A204.1 (cell line): ENCODE data around the gene AMZ2.
"Not testable (repeated sequence)": the region's sequence is repeated elsewhere in the genome, so short reads cannot be mapped to it uniquely, and the experiment has no call there.

Experiments used
- FAIRE-seq: peaks from 2 replicates; lab custom pipeline; 2012; peaks lifted over from hg19 to GRCh38; lab: Jason Lieb, UNC

Gene AMZ2

DNA sequence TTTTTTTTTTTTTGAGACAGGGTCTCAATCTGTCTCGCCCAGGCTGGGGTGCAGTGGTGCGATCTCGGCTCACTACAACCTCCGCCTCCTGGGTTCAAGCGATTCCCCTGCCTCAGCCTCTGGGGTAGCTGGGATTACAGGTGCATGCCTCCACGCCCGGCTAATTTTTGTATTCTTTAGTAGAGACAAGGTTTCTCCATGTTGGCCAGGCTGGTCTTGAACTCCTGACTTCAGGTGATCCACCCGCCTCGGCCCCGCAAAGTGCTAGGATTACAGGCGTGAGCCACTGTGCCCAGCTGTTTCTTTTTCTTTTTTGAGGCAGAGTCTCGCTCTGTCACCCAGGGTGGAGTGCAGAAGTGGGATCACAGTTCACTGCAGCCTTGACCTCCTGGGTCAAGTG lies 27.1 kb upstream of the AMZ2 start:
- FAIRE-seq: not testable (repeated sequence)

- no peak for FAIRE-seq
Measured at GRCh38 chr17:68221786-68222185, 26.1 kb upstream of the AMZ2 start.

DNA sequence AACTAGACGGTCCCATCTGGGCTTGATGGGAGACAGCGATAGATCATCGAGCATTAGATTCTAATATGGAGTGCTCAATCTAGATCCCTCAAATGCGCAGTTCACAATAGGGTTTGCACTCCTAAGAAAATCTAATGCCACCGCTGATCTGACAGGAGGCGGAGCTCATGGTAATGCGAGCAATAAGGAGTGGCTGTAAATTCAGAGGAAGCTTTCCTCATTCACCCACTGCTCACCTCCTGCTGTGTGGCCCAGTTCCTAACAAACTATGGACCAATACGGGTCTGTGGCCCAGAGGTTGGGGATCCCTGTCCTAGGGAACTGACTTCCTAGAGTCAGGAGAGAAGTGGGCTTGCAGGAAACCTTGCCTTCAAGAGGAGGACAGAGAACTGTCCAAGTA lies 25.2 kb upstream of the AMZ2 start:
- no peak for FAIRE-seq

DNA sequence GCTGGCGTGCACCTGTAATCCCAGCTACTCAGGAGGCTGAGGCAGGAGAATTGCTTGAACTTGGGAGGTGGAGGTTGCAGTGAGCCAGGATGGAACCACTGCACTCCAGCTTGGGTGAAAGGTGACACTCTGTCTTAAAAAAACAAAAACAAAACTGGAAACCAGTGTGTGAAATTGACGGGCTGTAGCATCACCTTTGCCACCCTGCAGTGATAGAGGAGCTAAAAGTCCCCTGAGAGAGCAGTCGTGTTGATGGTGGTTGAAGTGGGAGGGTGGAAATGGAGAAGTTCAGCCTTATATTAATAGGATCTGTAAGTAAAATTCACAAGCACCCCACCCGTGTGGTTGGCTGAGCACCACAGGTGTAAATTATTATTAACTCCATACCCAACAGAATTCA lies 22.8 kb upstream of the AMZ2 start:
- FAIRE-seq: not testable (repeated sequence)

DNA sequence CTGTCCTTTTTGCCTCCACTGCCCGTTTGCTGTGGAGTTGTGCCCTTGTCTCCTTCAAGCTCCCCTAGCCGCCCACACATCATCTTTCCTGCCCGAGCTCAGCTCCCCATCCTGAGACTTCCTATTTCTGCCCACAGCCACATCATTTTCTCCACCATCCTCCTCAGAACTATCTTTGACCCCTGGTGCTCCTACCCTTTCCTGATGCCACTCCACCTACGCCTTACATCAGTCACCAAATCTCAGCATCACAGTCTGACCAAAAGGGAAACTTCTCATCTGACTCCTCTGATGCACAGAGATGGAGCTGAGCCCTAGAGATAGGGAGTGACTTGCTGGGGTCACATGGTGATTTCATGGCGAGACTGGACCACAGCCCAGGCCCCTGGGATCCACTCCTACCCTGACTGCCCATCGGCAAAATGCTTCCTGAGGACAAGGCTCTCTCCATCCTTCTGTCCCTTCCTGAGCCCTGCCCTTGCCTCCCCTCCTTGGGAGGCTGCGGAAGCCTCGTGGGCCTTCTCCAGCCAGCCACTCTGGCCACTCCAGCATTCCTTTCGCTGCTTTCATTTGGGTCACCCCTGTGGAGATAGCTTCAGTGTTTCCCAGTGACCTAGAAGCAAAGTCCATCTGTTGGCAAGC lies 19.7 kb upstream of the AMZ2 start:
- FAIRE-seq: not testable (repeated sequence)

GRCh38 chr17:68228817-68229570 lies 18.8 kb upstream of the AMZ2 start:
- no peak for FAIRE-seq

- FAIRE-seq: no peak
Measured at GRCh38 chr17:68229619-68230018, 18.2 kb upstream of the AMZ2 start.

DNA sequence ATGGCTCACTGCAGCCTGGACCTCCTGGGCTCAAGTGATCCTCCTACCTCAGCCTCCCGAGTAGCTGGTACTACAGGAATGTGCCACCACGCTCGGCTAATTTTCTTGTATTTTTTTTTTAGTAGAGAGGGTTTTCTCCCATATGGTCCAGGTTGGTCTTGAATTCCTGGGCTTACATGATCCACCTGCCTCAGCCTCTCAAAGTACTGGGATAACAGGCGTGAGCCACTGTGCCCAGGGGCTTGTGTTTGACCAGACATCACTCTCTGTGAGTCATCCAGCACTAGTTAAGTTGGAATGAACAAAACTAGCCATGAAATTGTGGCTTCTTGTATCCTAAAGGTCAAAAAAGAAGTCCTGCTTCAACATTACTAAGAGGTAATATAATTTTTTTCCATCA lies 16.7 kb upstream of the AMZ2 start:
- FAIRE-seq: not testable (repeated sequence)

DNA sequence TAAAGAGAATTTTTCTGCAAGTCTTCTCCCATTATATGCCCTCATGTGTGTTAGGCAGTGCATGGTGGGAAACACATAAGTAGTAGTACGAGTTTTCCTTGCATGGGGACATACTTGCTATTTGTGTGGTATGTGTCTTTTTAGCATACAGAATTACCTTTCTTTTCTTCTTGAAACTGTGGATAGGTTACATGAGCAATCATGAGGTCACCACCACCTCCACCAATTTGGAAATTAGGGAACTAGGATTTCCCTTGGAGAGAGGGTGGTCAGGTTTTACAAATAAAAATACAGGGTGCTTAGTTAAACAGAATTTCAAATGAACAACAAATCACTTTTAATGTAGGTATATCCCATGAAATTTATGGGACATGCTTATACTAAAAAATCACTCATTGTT lies 16.3 kb upstream of the AMZ2 start:
- FAIRE-seq: no peak

DNA sequence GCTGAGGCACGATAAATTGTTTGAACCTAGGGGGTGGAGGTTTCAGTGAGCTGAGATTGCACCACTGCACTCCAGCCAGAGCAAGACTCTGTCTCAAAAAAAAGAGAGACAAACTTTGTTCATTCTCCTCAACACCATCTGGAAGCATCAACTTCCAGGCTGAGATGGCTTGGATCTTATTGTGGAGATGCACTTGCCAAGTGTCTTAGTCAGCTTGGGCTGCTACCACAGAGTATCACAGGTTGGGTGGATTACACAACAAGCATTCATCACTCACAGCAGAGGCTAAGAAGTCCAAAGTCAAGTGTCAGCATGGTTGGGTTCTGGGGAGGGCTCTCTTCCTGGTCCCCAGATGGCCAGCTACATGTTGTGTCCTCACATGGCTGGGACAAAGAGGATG lies 15.1 kb upstream of the AMZ2 start:
- FAIRE-seq: not testable (repeated sequence)

DNA sequence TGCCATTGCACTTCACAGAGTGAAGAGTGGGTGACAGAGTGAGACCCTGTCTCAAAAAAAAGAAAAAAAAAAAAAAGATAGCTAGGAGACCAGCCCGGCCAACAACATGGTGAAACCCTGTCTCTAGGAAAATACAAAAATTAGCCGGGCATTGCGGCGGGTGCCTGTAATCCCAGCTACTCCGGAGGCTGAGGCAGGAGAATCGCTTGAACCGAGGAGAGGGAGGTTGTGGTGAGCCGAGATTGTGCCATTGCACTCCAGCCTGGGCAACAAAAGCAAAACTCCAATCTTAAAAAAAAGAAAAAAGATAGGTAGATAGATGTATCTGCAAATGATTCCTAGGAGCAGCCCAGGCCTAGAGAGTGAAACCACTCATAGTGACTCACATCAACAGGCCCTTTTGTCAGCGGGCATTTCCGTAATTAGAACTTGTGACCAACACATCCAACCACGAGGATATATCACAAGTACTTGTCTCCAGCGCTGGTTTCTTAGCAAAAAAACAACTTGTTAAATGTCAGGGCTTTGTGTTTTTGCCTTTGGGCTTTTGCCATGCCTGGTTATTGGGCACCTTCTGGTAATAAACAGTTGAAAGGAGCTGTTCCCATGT lies 13.0 kb upstream of the AMZ2 start:
- not testable (repeated sequence) for FAIRE-seq

DNA sequence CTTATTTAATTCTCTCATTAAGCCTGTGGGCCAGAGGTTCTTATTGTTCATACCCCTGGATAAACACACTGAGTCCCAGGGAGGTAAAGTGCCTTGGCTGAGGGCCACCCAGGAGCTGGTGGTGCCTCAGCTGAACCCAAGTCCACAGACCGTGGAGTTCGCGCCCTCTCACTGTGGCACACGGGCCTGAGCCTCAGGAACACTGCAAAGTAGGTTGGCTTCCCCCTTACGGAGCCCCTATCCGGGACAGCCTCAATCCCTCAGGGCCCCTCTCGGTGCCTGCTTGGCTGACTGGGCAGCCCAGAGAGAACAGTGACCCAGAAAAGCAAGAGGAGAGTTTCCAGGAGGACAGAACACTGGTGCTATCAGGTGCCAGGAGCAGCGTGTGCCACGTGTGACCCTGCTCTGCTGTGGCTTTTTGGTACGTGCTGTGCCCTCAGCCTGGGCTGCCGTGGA lies 12.5 kb upstream of the AMZ2 start:
- not testable (repeated sequence) for FAIRE-seq

- FAIRE-seq: not testable (repeated sequence)
Measured at GRCh38 chr17:68237369-68238163, 10.3 kb upstream of the AMZ2 start.

DNA sequence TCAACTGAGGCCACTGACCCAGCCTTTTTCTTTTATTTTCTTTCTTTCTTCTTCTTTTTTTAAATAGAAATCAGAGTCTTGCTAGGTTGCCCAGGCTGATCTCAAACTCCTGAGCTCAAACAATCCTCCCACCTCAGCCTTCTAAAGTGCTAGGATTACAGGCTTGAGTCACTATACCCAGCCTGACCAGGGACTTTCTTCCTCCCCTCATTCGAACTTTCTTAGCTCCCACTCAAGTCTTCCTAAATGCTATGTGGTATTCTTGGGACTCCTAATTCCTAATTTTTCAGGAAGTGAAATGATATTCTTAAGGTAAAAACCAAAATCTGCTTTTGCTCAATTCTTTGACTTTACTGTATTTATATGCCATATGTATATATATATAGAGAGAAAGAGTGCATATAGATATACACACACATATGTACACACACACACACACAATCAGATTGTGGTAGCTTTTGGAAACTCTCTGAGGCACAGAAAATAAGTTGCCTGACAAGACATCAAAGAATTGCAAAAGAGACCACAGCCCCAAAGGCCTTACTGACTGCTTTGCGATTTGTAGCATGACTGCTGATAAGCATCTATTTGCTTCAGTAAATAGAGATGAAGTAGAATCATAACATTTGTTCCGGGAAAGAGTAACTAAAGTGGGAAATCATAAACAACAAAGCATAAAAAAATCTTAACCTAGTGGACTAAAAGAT lies 9.5 kb upstream of the AMZ2 start:
- no peak for FAIRE-seq

GRCh38 chr17:68238871-68239253 lies 9.0 kb upstream of the AMZ2 start:
- FAIRE-seq: no peak

GRCh38 chr17:68239632-68240366 lies 8.0 kb upstream of the AMZ2 start:
- no peak for FAIRE-seq

DNA sequence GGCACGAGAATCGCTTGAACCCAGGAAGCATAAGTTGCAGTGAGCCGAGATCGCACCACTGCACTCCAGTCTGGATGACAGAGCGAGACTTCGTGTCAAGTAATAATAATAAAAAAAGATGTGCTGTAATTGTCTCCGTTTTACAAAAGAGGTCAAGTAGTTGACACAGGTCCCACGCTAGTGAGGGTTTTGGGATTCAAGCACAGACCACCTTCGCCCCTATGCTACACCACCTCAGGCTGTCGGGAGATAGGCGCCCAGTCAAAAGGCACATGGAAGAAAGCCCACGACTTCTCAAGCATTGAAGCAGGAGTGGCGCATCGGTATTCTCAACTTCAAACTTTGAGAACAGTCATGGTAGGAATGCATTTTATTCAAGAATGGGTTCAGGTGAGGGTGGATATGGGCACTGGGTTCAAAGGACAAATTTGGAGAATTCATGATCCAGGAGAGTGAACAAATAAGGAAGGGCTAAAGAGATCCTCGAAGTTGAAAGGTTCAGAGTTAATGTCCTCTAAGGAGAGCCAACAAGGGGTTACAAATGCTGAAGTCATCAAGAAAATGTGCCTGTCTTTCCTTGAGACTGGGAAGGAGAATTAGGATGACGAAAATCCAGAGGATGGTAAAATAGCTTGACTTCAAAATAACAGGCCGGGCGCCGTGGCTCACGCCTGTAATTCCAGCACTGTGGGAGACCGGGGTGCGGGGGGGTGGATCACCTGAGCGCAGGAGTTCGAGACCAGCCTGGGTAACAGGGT lies 1.4 kb upstream of the AMZ2 start:
- no peak for FAIRE-seq

- FAIRE-seq: no peak
Measured at GRCh38 chr17:68248199-68248825, 469 bp downstream of the AMZ2 start.

GRCh38 chr17:68248891-68249290 lies 1.0 kb downstream of the AMZ2 start:
- FAIRE-seq: no peak

- FAIRE-seq: no peak
Measured at GRCh38 chr17:68249354-68249765, 1.5 kb downstream of the AMZ2 start.
